HG03354 (cell line): Measurements from ENCODE around the gene CHST12.
"Not testable (repeated sequence)": the region's sequence is repeated elsewhere in the genome, so short reads cannot be mapped to it uniquely, and the experiment has no call there.

ENCODE experiments used
- ATAC-seq: cut with Tn5 transposase; IDR thresholded peaks from one replicate; pipeline ENCODE4 v1.9.1; 2021; ENCODE audit warnings: mild to moderate bottlenecking; ENCODE audit not compliant: unreplicated experiment, poor library complexity, severe bottlenecking

The CHST12 gene

GRCh38 chr7:2376351-2377154 lies 26.9 kb upstream of the CHST12 start:
- ATAC-seq: no peak

- not testable (repeated sequence) for ATAC-seq
Measured at GRCh38 chr7:2377492-2377891, 25.9 kb upstream of the CHST12 start.

GRCh38 chr7:2378125-2378524 lies 25.3 kb upstream of the CHST12 start:
- not testable (repeated sequence) for ATAC-seq

- no peak for ATAC-seq
Measured at GRCh38 chr7:2379161-2379560, 24.2 kb upstream of the CHST12 start.

GRCh38 chr7:2379821-2380450 lies 23.5 kb upstream of the CHST12 start:
- ATAC-seq: no peak

- ATAC-seq: no peak
Measured at GRCh38 chr7:2380461-2380860, 22.9 kb upstream of the CHST12 start.

- ATAC-seq: no peak
Measured at GRCh38 chr7:2381227-2381626, 22.2 kb upstream of the CHST12 start.

- ATAC-seq: no peak
Measured at GRCh38 chr7:2381881-2382509, 21.4 kb upstream of the CHST12 start.

GRCh38 chr7:2383543-2384274 lies 19.7 kb upstream of the CHST12 start:
- no peak for ATAC-seq

GRCh38 chr7:2384354-2385243 lies 18.8 kb upstream of the CHST12 start:
- no peak for ATAC-seq

- ATAC-seq: not testable (repeated sequence)
Measured at GRCh38 chr7:2386122-2386521, 17.3 kb upstream of the CHST12 start.

- ATAC-seq: no peak
Measured at GRCh38 chr7:2386964-2387669, 16.3 kb upstream of the CHST12 start.

GRCh38 chr7:2387897-2388636 lies 15.3 kb upstream of the CHST12 start:
- no peak for ATAC-seq

- no peak for ATAC-seq
Measured at GRCh38 chr7:2388637-2388954, 14.8 kb upstream of the CHST12 start.

- ATAC-seq: not testable (repeated sequence)
Measured at GRCh38 chr7:2390020-2390816, 13.2 kb upstream of the CHST12 start.

- no peak for ATAC-seq
Measured at GRCh38 chr7:2393706-2394105, 9.7 kb upstream of the CHST12 start.

GRCh38 chr7:2394566-2395082 lies 8.8 kb upstream of the CHST12 start:
- no peak for ATAC-seq
